ENCODE measurements around the gene MINAR2. TPM values are rescaled to one million over a fixed set of nuclear protein-coding genes. Genes with fewer than 3 reads are reported as not detected.

MINAR2 gene
- total RNA-seq, 1 donor from 2014 or later, result not detected

DNA sequence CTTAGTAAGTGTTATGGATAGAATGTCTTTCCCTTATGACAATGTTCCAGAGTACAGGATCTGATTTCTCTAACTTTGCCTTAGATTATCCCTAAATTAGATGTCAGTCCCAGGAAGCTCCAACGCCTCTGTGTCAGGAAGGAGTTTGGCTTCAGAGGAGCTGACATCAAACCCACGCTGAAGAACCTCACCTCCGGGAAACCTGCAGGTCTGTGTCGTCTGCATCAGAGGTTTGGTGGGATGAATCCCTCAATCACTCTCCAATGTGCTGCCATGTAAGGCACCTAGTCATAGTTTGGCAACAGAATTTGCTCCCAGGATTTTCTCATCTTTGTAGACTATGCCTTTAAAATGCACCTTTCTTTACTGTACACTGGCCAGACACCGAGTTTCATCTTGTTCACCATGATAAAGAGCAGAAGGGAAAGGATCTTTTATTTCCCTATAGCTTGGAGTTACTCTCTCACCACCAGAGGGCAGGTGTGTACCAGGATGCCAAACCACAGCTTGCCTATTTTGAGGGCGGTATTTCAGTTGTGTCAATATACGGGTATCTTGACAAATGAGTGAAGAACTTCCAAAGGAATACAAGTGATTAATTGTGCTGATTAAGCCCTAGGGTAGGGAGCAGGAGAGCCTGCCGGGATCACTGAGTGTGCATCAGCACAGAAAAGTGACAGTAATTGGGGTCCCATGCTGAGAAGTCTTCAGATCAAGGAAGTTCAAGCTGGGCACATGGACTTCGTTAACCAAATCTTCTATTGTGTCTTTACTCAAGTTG lies 23.4 kb downstream of the MINAR2 start:
- peak; percentile 56 for DNase-seq (ENCODE audit: low read depth)

DNA sequence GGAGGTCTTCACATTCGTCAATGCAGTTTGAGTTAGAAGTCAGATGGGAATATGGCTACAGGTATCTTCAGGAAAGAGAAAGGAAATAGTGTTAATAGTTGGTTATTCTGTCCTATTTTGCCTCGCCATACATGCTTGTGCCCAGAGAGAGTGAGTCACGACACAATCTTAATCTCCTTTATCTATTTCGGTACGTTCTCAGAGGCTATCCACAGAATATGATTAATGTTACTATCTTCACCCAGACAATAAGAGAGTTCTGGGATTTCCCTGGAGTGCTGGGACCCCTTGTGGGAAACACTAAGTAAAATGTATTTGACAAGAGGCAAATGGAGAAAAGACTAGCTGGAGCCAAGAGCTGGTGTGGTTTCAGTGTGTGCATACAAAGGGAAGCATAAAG lies 25.5 kb downstream of the MINAR2 start:
- no peak for DNase-seq (ENCODE audit: low read depth)

- no peak for DNase-seq (ENCODE audit: low read depth)
These were observed 33.7 kb downstream of the MINAR2 start for GRCh38 chr5:129781594-129781993.

GRCh38 chr5:129803403-129803802 lies 55.5 kb downstream of the MINAR2 start:
- DNase-seq (ENCODE audit: low read depth), result no peak

DNA sequence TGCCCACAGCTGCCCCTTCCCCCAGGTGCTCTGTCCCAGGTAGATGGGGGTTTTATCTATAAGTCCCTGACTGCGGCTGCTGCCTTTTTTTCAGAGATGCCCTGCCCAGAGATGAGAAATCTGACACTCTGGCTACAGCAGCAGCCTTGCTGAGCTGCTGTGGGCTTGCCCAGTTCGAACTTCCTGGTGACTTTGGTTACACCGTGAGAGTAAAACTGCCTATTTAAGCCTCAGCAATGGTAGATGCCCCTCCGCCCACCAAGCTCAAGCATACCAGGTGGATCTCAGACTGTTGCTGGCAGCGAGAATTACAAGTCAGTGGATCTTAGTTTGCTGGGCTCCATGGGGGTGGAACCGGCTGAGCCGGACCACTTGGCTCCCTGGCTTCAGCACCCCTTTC lies 56.8 kb downstream of the MINAR2 start:
- DNase-seq (ENCODE audit: low read depth), result no peak

GRCh38 chr5:129807162-129807814 lies 59.4 kb downstream of the MINAR2 start:
- DNase-seq (ENCODE audit: low read depth), result no peak

Other genes starting within 250 kb of the MINAR2 start
- gene CHSY3, start 156.4 kb downstream of the MINAR2 start, total RNA-seq, result 0.70 and 2.1 TPM in 2 replicates

Measured in renal cortical epithelial cell (primary cell).